Breast epithelium (tissue), 4 donors: ENCODE results near the gene NLK. TPM values are rescaled to one million over a fixed set of nuclear protein-coding genes. Genes with fewer than 3 reads are reported as not detected.

Source experiments
- DNase-seq, 2 donors: peaks; one replicate each; pipeline ENCODE4 v3.0.0-alpha.2; 2019; ENCODE audit warnings: low spot score in 2 of 2
- H3K27ac ChIP-seq, 2 donors: fragments of 200-600 bp; sonication (generic) in 1 of 2; one replicate each; pipeline ENCODE4 v1.5.1; 2016 to 2019; ENCODE audit warnings: mild to moderate bottlenecking in 1 of 2
- H3K27me3 ChIP-seq, 2 donors: fragments of 200-600 bp; sonication (generic) in 1 of 2; one replicate each; pipeline versions ENCODE4 v1.5.1 to v1.6.0; 2017 to 2019; ENCODE audit warnings: control low read depth in 1 of 2, mild to moderate bottlenecking in 1 of 2
- H3K36me3 ChIP-seq: fragments of 200-600 bp; one replicate; pipeline ENCODE4 v1.5.1; 2019
- H3K4me1 ChIP-seq, 2 donors: fragments of 200-600 bp; sonication (generic); one replicate each; pipeline ENCODE4 v1.5.1; 2016 to 2019; ENCODE audit warnings: control low read depth in 1 of 2
- H3K4me3 ChIP-seq, 3 donors: fragments of 200-600 bp; sonication (generic); 1 replicate in 2 of 3; 2 replicates in 1 of 3; pipeline ENCODE4 v1.5.1; 2016 to 2019; ENCODE audit warnings: mild to moderate bottlenecking in 3 of 3, moderate library complexity in 2 of 3
- H3K9me3 ChIP-seq, 2 donors: fragments of 200-600 bp; sonication (generic) in 1 of 2; one replicate each; pipeline ENCODE4 v1.5.1; 2016 to 2019; ENCODE audit warnings: control low read depth in 1 of 2
- CTCF ChIP-seq, 3 donors: fragments of 450-650 bp; IDR thresholded peaks; one replicate each; pipeline ENCODE4 v1.5.1; 2016 to 2017; ENCODE audit warnings: antibody characterized with exemption in 3 of 3, mild to moderate bottlenecking in 3 of 3, moderate library complexity in 3 of 3
- POLR2A ChIP-seq: fragments of 450-650 bp; IDR thresholded peaks from one replicate; pipeline ENCODE4 v1.6.1; 2016; ENCODE audit warnings: antibody characterized with exemption, mild to moderate bottlenecking, moderate library complexity
- POLR2AphosphoS5 ChIP-seq, 3 donors: sonication (generic); formaldehyde crosslinking; IDR thresholded peaks; one replicate each; pipeline ENCODE4 v1.6.1; 2017; ENCODE audit warnings: antibody characterized with exemption in 3 of 3
- intact Hi-C: fragments of 100-400 bp; cut with DNase I; formaldehyde crosslinking; loops from one replicate; pipeline ENCODE4 v1.15.1; 2023; ENCODE audit warnings: low total_unique reads
- total RNA-seq, 3 donors: library from RNA; depleted of rRNA; stranded (reverse); fragments of >200 nt; gene quantifications; one replicate each; pipeline ENCODE4 v1.1.0, GENCODE V29; 2016

The NLK gene
- total RNA-seq, 3 donors from 2014 or later = 19.8 to 35.1 (median 27.5) TPM

GRCh38 chr17:28166478-28166877 is 124.0 kb downstream of the NLK start:
- no peak overlapping the region for H3K27ac ChIP-seq
- H3K4me1 ChIP-seq = no peaks in the 10 kb centered on the region
- H3K9me3 ChIP-seq = no peaks in the 10 kb centered on the region
- DNase-seq = no peak
- TF ChIP-seq POLR2A (no peak), CTCF (IDR thresholded peaks at IDR 0.05) (no peak), POLR2AphosphoS5 (IDR thresholded peaks at IDR 0.05) (no peak)
- H3K27me3 ChIP-seq = no peaks in the 10 kb centered on the region
- H3K36me3 ChIP-seq = no peaks in the 10 kb centered on the region
- intact Hi-C loops = no loop called here
- no peak overlapping the region for H3K4me3 ChIP-seq

GRCh38 chr17:28169621-28170349 is 127.3 kb downstream of the NLK start:
- Histone ChIP-seq H3K27me3 (no peaks in the 10 kb centered on the region), H3K4me1 (no peaks in the 10 kb centered on the region), H3K9me3 (no peaks in the 10 kb centered on the region), H3K36me3 (no peaks in the 10 kb centered on the region), H3K27ac (no peak overlapping the region), H3K4me3 (no peak overlapping the region)
- intact Hi-C loops = no loop called here
- TF ChIP-seq POLR2A = no peak
- no peak for TF ChIP-seq CTCF (IDR thresholded peaks at IDR 0.05)
- no peak for TF ChIP-seq POLR2AphosphoS5 (IDR thresholded peaks at IDR 0.05)
- no peak for DNase-seq

- DNase-seq = no peak
- no peaks in the 10 kb centered on the region for H3K4me1 ChIP-seq
- H3K36me3 ChIP-seq = no peaks in the 10 kb centered on the region
- no peak overlapping the region for H3K27ac ChIP-seq
- no peaks in the 10 kb centered on the region for H3K9me3 ChIP-seq
- intact Hi-C loops = no loop called here
- no peak overlapping the region for H3K4me3 ChIP-seq
- TF ChIP-seq CTCF (IDR thresholded peaks at IDR 0.05) (no peak), POLR2A (no peak), POLR2AphosphoS5 (IDR thresholded peaks at IDR 0.05) (no peak)
- H3K27me3 ChIP-seq = no peaks in the 10 kb centered on the region
Observed at GRCh38 chr17:28170771-28171170, 128.3 kb downstream of the NLK start.

GRCh38 chr17:28173031-28173561 is 130.6 kb downstream of the NLK start:
- DNase-seq = no peak
- no peaks in the 10 kb centered on the region for H3K36me3 ChIP-seq
- H3K4me1 ChIP-seq = no peaks in the 10 kb centered on the region
- H3K9me3 ChIP-seq = no peaks in the 10 kb centered on the region
- TF ChIP-seq CTCF (IDR thresholded peaks at IDR 0.05) (no peak), POLR2AphosphoS5 (IDR thresholded peaks at IDR 0.05) (no peak), POLR2A (no peak)
- no peaks in the 10 kb centered on the region for H3K27me3 ChIP-seq
- intact Hi-C loops = no loop called here
- no peak overlapping the region for H3K4me3 ChIP-seq
- no peak overlapping the region for H3K27ac ChIP-seq

GRCh38 chr17:28173801-28174200 is 131.3 kb downstream of the NLK start:
- Histone ChIP-seq H3K36me3 (no peaks in the 10 kb centered on the region), H3K27me3 (no peaks in the 10 kb centered on the region), H3K4me1 (no peaks in the 10 kb centered on the region), H3K9me3 (no peaks in the 10 kb centered on the region), H3K27ac (no peak overlapping the region), H3K4me3 (no peak overlapping the region)
- intact Hi-C loops = no loop called here
- no peak for DNase-seq
- TF ChIP-seq CTCF (IDR thresholded peaks at IDR 0.05) (no peak), POLR2AphosphoS5 (IDR thresholded peaks at IDR 0.05) (no peak), POLR2A (no peak)
